ENCODE measurements around the gene ASF1A.

Gene ASF1A

GRCh38 chr6:118912646-118913045, 18.7 kb downstream of the ASF1A start:
- Histone ChIP-seq H3K27me3 (ENCODE audit: low read length) (no peaks in the 10 kb centered on the region), H3K79me2 (ENCODE audit: insufficient read depth, low read length) (no peaks in the 10 kb centered on the region), H3K27ac (ENCODE audit: low read depth, low read length) (no peak overlapping the region), H3K4me2 (ENCODE audit: low read depth, low read length, poor library complexity, severe bottlenecking) (no peak overlapping the region), H2AFZ (ENCODE audit: low read depth, low read length, severe bottlenecking) (no peak overlapping the region), H3K4me3 (ENCODE audit: insufficient read depth, low read length, poor library complexity, severe bottlenecking) (no peak overlapping the region), H3K9me3 (ENCODE audit: insufficient read depth, low read length) (no peaks in the 10 kb centered on the region), H3K9ac (ENCODE audit: low read length) (no peak overlapping the region), H4K20me1 (ENCODE audit: low read depth, low read length) (no peaks in the 10 kb centered on the region), H3K36me3 (ENCODE audit: low read length) (peaks cover 71% of the 10 kb centered on the region), H3K9me2 (replicated peaks; ENCODE audit: insufficient read depth, low read length) (no peaks in the 10 kb centered on the region), H3F3A (ENCODE audit: insufficient read depth) (0 out of 2 replicates have a peak, but pooled peaks cover 14% of the 10 kb centered on the region)
- no peak for TF ChIP-seq EZH2phosphoT487 (conservative IDR thresholded peaks at IDR 0.05; ENCODE audit: low read length)
- TF ChIP-seq, protein P1, sequence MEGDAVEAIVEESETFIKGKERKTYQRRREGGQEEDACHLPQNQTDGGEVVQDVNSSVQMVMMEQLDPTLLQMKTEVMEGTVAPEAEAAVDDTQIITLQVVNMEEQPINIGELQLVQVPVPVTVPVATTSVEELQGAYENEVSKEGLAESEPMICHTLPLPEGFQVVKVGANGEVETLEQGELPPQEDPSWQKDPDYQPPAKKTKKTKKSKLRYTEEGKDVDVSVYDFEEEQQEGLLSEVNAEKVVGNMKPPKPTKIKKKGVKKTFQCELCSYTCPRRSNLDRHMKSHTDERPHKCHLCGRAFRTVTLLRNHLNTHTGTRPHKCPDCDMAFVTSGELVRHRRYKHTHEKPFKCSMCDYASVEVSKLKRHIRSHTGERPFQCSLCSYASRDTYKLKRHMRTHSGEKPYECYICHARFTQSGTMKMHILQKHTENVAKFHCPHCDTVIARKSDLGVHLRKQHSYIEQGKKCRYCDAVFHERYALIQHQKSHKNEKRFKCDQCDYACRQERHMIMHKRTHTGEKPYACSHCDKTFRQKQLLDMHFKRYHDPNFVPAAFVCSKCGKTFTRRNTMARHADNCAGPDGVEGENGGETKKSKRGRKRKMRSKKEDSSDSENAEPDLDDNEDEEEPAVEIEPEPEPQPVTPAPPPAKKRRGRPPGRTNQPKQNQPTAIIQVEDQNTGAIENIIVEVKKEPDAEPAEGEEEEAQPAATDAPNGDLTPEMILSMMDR (IDR thresholded peaks at IDR 0.05; ENCODE audit: insufficient read depth, low read length, poor library complexity, severe bottlenecking) = no peak

DNA sequence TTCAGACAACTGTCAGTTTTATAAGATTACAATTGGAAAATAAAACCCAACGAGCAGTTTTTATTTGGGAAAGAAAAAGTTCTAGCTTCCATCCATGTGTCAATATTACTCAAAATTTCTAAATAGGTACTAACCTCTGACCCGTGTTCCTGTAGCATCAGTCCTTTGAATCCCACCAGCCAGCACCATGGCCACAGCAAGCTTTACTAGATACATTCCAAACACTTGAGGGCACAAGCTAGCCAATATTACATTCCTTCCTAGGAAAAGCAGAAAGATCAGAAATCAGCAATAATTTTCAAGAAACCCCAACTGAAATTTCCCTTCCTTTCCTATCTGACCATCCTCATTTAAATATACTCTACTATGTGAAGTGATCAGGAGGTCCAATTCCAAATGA, 19.2 kb downstream of the ASF1A start:
- Histone ChIP-seq H3K4me3 (ENCODE audit: insufficient read depth, low read length, poor library complexity, severe bottlenecking) (no peak overlapping the region), H2AFZ (ENCODE audit: low read depth, low read length, severe bottlenecking) (no peak overlapping the region), H3K4me2 (ENCODE audit: low read depth, low read length, poor library complexity, severe bottlenecking) (no peak overlapping the region), H3K27ac (ENCODE audit: low read depth, low read length) (no peak overlapping the region), H3K9me3 (ENCODE audit: insufficient read depth, low read length) (no peaks in the 10 kb centered on the region), H3K9ac (ENCODE audit: low read length) (no peak overlapping the region), H3K9me2 (replicated peaks; ENCODE audit: insufficient read depth, low read length) (no peaks in the 10 kb centered on the region), H3F3A (ENCODE audit: insufficient read depth) (0 out of 2 replicates have a peak, but pooled peaks cover 14% of the 10 kb centered on the region), H3K36me3 (ENCODE audit: low read length) (peaks cover 66% of the 10 kb centered on the region), H4K20me1 (ENCODE audit: low read depth, low read length) (no peaks in the 10 kb centered on the region), H3K27me3 (ENCODE audit: low read length) (no peaks in the 10 kb centered on the region), H3K79me2 (ENCODE audit: insufficient read depth, low read length) (no peaks in the 10 kb centered on the region)
- no peak for TF ChIP-seq EZH2phosphoT487 (conservative IDR thresholded peaks at IDR 0.05; ENCODE audit: low read length)
- TF ChIP-seq, protein P1 (IDR thresholded peaks at IDR 0.05; ENCODE audit: insufficient read depth, low read length, poor library complexity, severe bottlenecking) = no peak

DNA sequence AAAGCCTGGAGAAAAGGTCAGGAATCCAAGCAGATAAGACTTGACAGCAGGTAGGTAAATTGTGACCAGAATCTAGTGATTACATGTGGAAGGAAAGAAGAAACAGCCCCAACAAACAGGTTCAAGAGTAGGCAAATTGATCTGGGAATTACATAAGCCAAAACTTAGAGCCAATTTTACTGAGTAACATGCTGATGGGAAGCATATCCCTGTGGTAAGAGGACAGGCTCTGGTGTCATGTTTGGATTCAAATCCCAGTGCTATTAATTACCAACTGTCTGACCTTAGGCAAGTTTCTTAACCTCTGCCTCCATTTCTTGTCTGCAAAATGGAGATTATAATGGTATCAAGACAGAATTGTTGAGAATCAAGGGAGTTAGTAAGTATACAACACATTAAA, 20.6 kb downstream of the ASF1A start:
- TF ChIP-seq, protein P1 (IDR thresholded peaks at IDR 0.05; ENCODE audit: insufficient read depth, low read length, poor library complexity, severe bottlenecking) = no peak
- TF ChIP-seq EZH2phosphoT487 (conservative IDR thresholded peaks at IDR 0.05; ENCODE audit: low read length) = no peak
- Histone ChIP-seq H3K9me3 (ENCODE audit: insufficient read depth, low read length) (no peaks in the 10 kb centered on the region), H2AFZ (ENCODE audit: low read depth, low read length, severe bottlenecking) (no peak overlapping the region), H3K36me3 (ENCODE audit: low read length) (peaks cover 52% of the 10 kb centered on the region), H3K27me3 (ENCODE audit: low read length) (no peaks in the 10 kb centered on the region), H3K4me2 (ENCODE audit: low read depth, low read length, poor library complexity, severe bottlenecking) (no peak overlapping the region), H3K27ac (ENCODE audit: low read depth, low read length) (no peak overlapping the region), H3K9ac (ENCODE audit: low read length) (no peak overlapping the region), H3K4me3 (ENCODE audit: insufficient read depth, low read length, poor library complexity, severe bottlenecking) (no peak overlapping the region), H4K20me1 (ENCODE audit: low read depth, low read length) (no peaks in the 10 kb centered on the region), H3K9me2 (replicated peaks; ENCODE audit: insufficient read depth, low read length) (no peaks in the 10 kb centered on the region), H3K79me2 (ENCODE audit: insufficient read depth, low read length) (no peaks in the 10 kb centered on the region), H3F3A (ENCODE audit: insufficient read depth) (0 out of 2 replicates have a peak, but pooled peaks cover 14% of the 10 kb centered on the region)

All from SU-DHL-6 (cell line).